GM18507 (cell line): Measurements from ENCODE around the gene CDR2L.
"Not testable (repeated sequence)": the region's sequence is repeated elsewhere in the genome, so short reads cannot be mapped to it uniquely, and the experiment has no call there.

ENCODE experiments used
- DNase-seq: peaks from one replicate; pipeline ENCODE4 v3.0.0; 2011; ENCODE audit warnings: low read depth; ENCODE audit not compliant: insufficient read length; ENCODE audit errors: extremely low spot score
- FAIRE-seq: peaks from 2 replicates; lab custom pipeline; 2011; peaks lifted over from hg19 to GRCh38; lab: Jason Lieb, UNC

CDR2L gene

GRCh38 chr17:74957935-74958740 lies 29.3 kb upstream of the CDR2L start:
- DNase-seq (peak; percentile 62), FAIRE-seq (peak; percentile 86)

GRCh38 chr17:74959826-74960515 lies 27.5 kb upstream of the CDR2L start:
- no peak for DNase-seq
- FAIRE-seq: no peak

GRCh38 chr17:74960570-74961342 lies 26.7 kb upstream of the CDR2L start:
- DNase-seq (peak; percentile 33), FAIRE-seq (peak; percentile 69)

GRCh38 chr17:74961657-74962350 lies 25.6 kb upstream of the CDR2L start:
- FAIRE-seq (peak; percentile 92), DNase-seq (peak; percentile 75)

GRCh38 chr17:74962622-74963394 lies 24.6 kb upstream of the CDR2L start:
- no peak for FAIRE-seq
- DNase-seq: no peak

- no peak for DNase-seq
- no peak for FAIRE-seq
Measured at GRCh38 chr17:74963656-74964055, 23.8 kb upstream of the CDR2L start.

- no peak for FAIRE-seq
- DNase-seq: no peak
Measured at GRCh38 chr17:74964246-74964761, 23.1 kb upstream of the CDR2L start.

GRCh38 chr17:74964988-74965622 lies 22.3 kb upstream of the CDR2L start:
- no peak for FAIRE-seq

GRCh38 chr17:74968361-74968780 lies 19.1 kb upstream of the CDR2L start:
- DNase-seq (no peak), FAIRE-seq (no peak)

More at GRCh38 chr17:74964988-74965622, 22.3 kb upstream of the CDR2L start:
- no peak for DNase-seq

GRCh38 chr17:74969501-74969900 lies 17.9 kb upstream of the CDR2L start:
- FAIRE-seq, DNase-seq: not testable (repeated sequence)

GRCh38 chr17:74970395-74970794 lies 17.0 kb upstream of the CDR2L start:
- FAIRE-seq (no peak), DNase-seq (no peak)

GRCh38 chr17:74971069-74971841 lies 16.2 kb upstream of the CDR2L start:
- no peak for FAIRE-seq

GRCh38 chr17:74971842-74972106 lies 15.7 kb upstream of the CDR2L start:
- DNase-seq (no peak), FAIRE-seq (no peak)

More at GRCh38 chr17:74971069-74971841, 16.2 kb upstream of the CDR2L start:
- DNase-seq: no peak

- DNase-seq: peak; percentile 62
Measured at GRCh38 chr17:74972107-74972972, 15.1 kb upstream of the CDR2L start, which contains the start of gene HID1. HID1 (minus strand) TSS chr17:74972759; CDS start chr17:74972656, 103 bp downstream.

GRCh38 chr17:74972973-74973328 lies 14.5 kb upstream of the CDR2L start:
- no peak for DNase-seq
- FAIRE-seq: no peak

More at GRCh38 chr17:74972107-74972972, 15.1 kb upstream of the CDR2L start, which contains the start of gene HID1:
- no peak for FAIRE-seq

GRCh38 chr17:74975943-74976342 lies 11.5 kb upstream of the CDR2L start:
- DNase-seq: no peak
- no peak for FAIRE-seq

- no peak for FAIRE-seq
- no peak for DNase-seq
Measured at GRCh38 chr17:74977802-74978201, 9.6 kb upstream of the CDR2L start.
